ENCODE results near the gene ABHD17A.

Gene ABHD17A

GRCh38 chr19:1836458-1837221 lies 48.7 kb downstream of the ABHD17A start:
- no peak for DNase-seq

- DNase-seq, result no peak
Measured at GRCh38 chr19:1833540-1833939, 51.8 kb downstream of the ABHD17A start.

- DNase-seq, result no peak
Measured at GRCh38 chr19:1832046-1832663, 53.1 kb downstream of the ABHD17A start.

GRCh38 chr19:1830978-1831377 lies 54.3 kb downstream of the ABHD17A start:
- no peak for DNase-seq

GRCh38 chr19:1830568-1830967 lies 54.7 kb downstream of the ABHD17A start:
- no peak for DNase-seq

- no peak for DNase-seq
Measured at GRCh38 chr19:1829958-1830357, 55.3 kb downstream of the ABHD17A start.

- no peak for DNase-seq
Measured at GRCh38 chr19:1828279-1829238, 56.7 kb downstream of the ABHD17A start.

GRCh38 chr19:1827566-1828278 lies 57.6 kb downstream of the ABHD17A start:
- DNase-seq, result no peak
